ENCODE data around the gene KRT6B. TPM values are rescaled to one million over a fixed set of nuclear protein-coding genes. Genes with fewer than 3 reads are reported as not detected.
"Not testable (repeated sequence)": the region's sequence is repeated elsewhere in the genome, so short reads cannot be mapped to it uniquely, and the experiment has no call there.

KRT6B gene
- total RNA-seq, 1 experiment from 2014 or later, result not detected

GRCh38 chr12:52411815-52412214, 40.1 kb downstream of the KRT6B start:
- Histone ChIP-seq H3K79me2 (ENCODE audit: low read length) (no peaks in the 10 kb centered on the region), H3K9me2 (replicated peaks; ENCODE audit: insufficient read depth, low read length) (no peaks in the 10 kb centered on the region), H3K9ac (ENCODE audit: low read length) (no peak overlapping the region), H3K4me1 (ENCODE audit: low read length) (no peaks in the 10 kb centered on the region), H3K4me2 (ENCODE audit: low read depth, low read length, poor library complexity, severe bottlenecking) (no peak overlapping the region), H3K27me3 (ENCODE audit: low read length) (no peaks in the 10 kb centered on the region), H3K4me3 (ENCODE audit: low read length) (no peak overlapping the region), H3K36me3 (ENCODE audit: insufficient read depth, low read length) (no peaks in the 10 kb centered on the region), H4K20me1 (ENCODE audit: insufficient read depth, low read depth, low read length) (no peaks in the 10 kb centered on the region), H3K9me3 (ENCODE audit: low read length) (no peaks in the 10 kb centered on the region), H2AFZ (ENCODE audit: low read length) (no peak overlapping the region), H3K27ac (ENCODE audit: low read length) (no peak overlapping the region)
- no peak for DNase-seq

GRCh38 chr12:52410589-52411248, 41.2 kb downstream of the KRT6B start:
- H3K27me3 ChIP-seq (ENCODE audit: low read length); H3K27ac ChIP-seq (ENCODE audit: low read length); H2AFZ ChIP-seq (ENCODE audit: low read length); H4K20me1 ChIP-seq (ENCODE audit: insufficient read depth, low read depth, low read length); DNase-seq; H3K9me2 ChIP-seq (replicated peaks; ENCODE audit: insufficient read depth, low read length); H3K9me3 ChIP-seq (ENCODE audit: low read length); H3K4me2 ChIP-seq (ENCODE audit: low read depth, low read length, poor library complexity, severe bottlenecking); H3K36me3 ChIP-seq (ENCODE audit: insufficient read depth, low read length); H3K4me1 ChIP-seq (ENCODE audit: low read length); H3K4me3 ChIP-seq (ENCODE audit: low read length); H3K79me2 ChIP-seq (ENCODE audit: low read length); H3K9ac ChIP-seq (ENCODE audit: low read length): not testable (repeated sequence)

- no peak for DNase-seq
- no peak overlapping the region for H3K4me2 ChIP-seq (ENCODE audit: low read depth, low read length, poor library complexity, severe bottlenecking)
- no peak overlapping the region for H3K27ac ChIP-seq (ENCODE audit: low read length)
- no peak overlapping the region for H2AFZ ChIP-seq (ENCODE audit: low read length)
- no peak overlapping the region for H3K9ac ChIP-seq (ENCODE audit: low read length)
- no peaks in the 10 kb centered on the region for H3K9me2 ChIP-seq (replicated peaks; ENCODE audit: insufficient read depth, low read length)
- no peaks in the 10 kb centered on the region for H4K20me1 ChIP-seq (ENCODE audit: insufficient read depth, low read depth, low read length)
- H3K36me3 ChIP-seq (ENCODE audit: insufficient read depth, low read length), result no peaks in the 10 kb centered on the region
- H3K9me3 ChIP-seq (ENCODE audit: low read length), result no peaks in the 10 kb centered on the region
- H3K27me3 ChIP-seq (ENCODE audit: low read length), result no peaks in the 10 kb centered on the region
- no peaks in the 10 kb centered on the region for H3K4me1 ChIP-seq (ENCODE audit: low read length)
- H3K4me3 ChIP-seq (ENCODE audit: low read length), result no peak overlapping the region
- no peaks in the 10 kb centered on the region for H3K79me2 ChIP-seq (ENCODE audit: low read length)
These were observed 44.0 kb downstream of the KRT6B start for GRCh38 chr12:52407918-52408317.

GRCh38 chr12:52405922-52406385, 46.0 kb downstream of the KRT6B start, which contains the start of gene KRT82:
Gene KRT82, minus strand, starts transcription at chr12:52406335. Its CDS starts 58 bp downstream, at chr12:52406277.
- Histone ChIP-seq H3K27me3 (ENCODE audit: low read length) (no peaks in the 10 kb centered on the region), H3K9me2 (replicated peaks; ENCODE audit: insufficient read depth, low read length) (no peaks in the 10 kb centered on the region), H3K4me2 (ENCODE audit: low read depth, low read length, poor library complexity, severe bottlenecking) (no peak within 1 kb of the TSS), H3K79me2 (ENCODE audit: low read length) (no peaks in the 10 kb centered on the region), H4K20me1 (ENCODE audit: insufficient read depth, low read depth, low read length) (no peaks in the 10 kb centered on the region), H3K27ac (ENCODE audit: low read length) (no peak within 1 kb of the TSS), H3K4me1 (ENCODE audit: low read length) (no peaks in the 10 kb centered on the region), H2AFZ (ENCODE audit: low read length) (no peak within 1 kb of the TSS), H3K9ac (ENCODE audit: low read length) (no peak within 1 kb of the TSS), H3K36me3 (ENCODE audit: insufficient read depth, low read length) (no peaks in the 10 kb centered on the region), H3K9me3 (ENCODE audit: low read length) (no peaks in the 10 kb centered on the region), H3K4me3 (ENCODE audit: low read length) (no peak within 1 kb of the TSS)
- no peak for DNase-seq

GRCh38 chr12:52404951-52405350, 47.0 kb downstream of the KRT6B start:
- no peak overlapping the region for H3K9ac ChIP-seq (ENCODE audit: low read length)
- no peaks in the 10 kb centered on the region for H3K9me2 ChIP-seq (replicated peaks; ENCODE audit: insufficient read depth, low read length)
- H4K20me1 ChIP-seq (ENCODE audit: insufficient read depth, low read depth, low read length), result no peaks in the 10 kb centered on the region
- H3K79me2 ChIP-seq (ENCODE audit: low read length), result no peaks in the 10 kb centered on the region
- no peak overlapping the region for H3K27ac ChIP-seq (ENCODE audit: low read length)
- H3K4me3 ChIP-seq (ENCODE audit: low read length), result no peak overlapping the region
- no peak overlapping the region for H3K4me2 ChIP-seq (ENCODE audit: low read depth, low read length, poor library complexity, severe bottlenecking)
- no peaks in the 10 kb centered on the region for H3K4me1 ChIP-seq (ENCODE audit: low read length)
- H3K36me3 ChIP-seq (ENCODE audit: insufficient read depth, low read length), result no peaks in the 10 kb centered on the region
- no peaks in the 10 kb centered on the region for H3K27me3 ChIP-seq (ENCODE audit: low read length)
- no peak for DNase-seq
- H2AFZ ChIP-seq (ENCODE audit: low read length), result no peak overlapping the region
- H3K9me3 ChIP-seq (ENCODE audit: low read length), result no peaks in the 10 kb centered on the region

- no peak for DNase-seq
- no peaks in the 10 kb centered on the region for H3K4me1 ChIP-seq (ENCODE audit: low read length)
- H4K20me1 ChIP-seq (ENCODE audit: insufficient read depth, low read depth, low read length), result no peaks in the 10 kb centered on the region
- no peaks in the 10 kb centered on the region for H3K36me3 ChIP-seq (ENCODE audit: insufficient read depth, low read length)
- no peak overlapping the region for H3K27ac ChIP-seq (ENCODE audit: low read length)
- no peaks in the 10 kb centered on the region for H3K79me2 ChIP-seq (ENCODE audit: low read length)
- H3K9ac ChIP-seq (ENCODE audit: low read length), result no peak overlapping the region
- no peak overlapping the region for H2AFZ ChIP-seq (ENCODE audit: low read length)
- no peak overlapping the region for H3K4me3 ChIP-seq (ENCODE audit: low read length)
- no peaks in the 10 kb centered on the region for H3K9me3 ChIP-seq (ENCODE audit: low read length)
- H3K9me2 ChIP-seq (replicated peaks; ENCODE audit: insufficient read depth, low read length), result no peaks in the 10 kb centered on the region
- no peak overlapping the region for H3K4me2 ChIP-seq (ENCODE audit: low read depth, low read length, poor library complexity, severe bottlenecking)
- H3K27me3 ChIP-seq (ENCODE audit: low read length), result no peaks in the 10 kb centered on the region
These were observed 48.4 kb downstream of the KRT6B start for GRCh38 chr12:52403561-52403960.

- H3K9me3 ChIP-seq (ENCODE audit: low read length), result no peaks in the 10 kb centered on the region
- H3K27me3 ChIP-seq (ENCODE audit: low read length), result no peaks in the 10 kb centered on the region
- no peak overlapping the region for H2AFZ ChIP-seq (ENCODE audit: low read length)
- no peak for DNase-seq
- no peaks in the 10 kb centered on the region for H3K4me1 ChIP-seq (ENCODE audit: low read length)
- no peaks in the 10 kb centered on the region for H3K36me3 ChIP-seq (ENCODE audit: insufficient read depth, low read length)
- H3K9ac ChIP-seq (ENCODE audit: low read length), result no peak overlapping the region
- no peaks in the 10 kb centered on the region for H3K9me2 ChIP-seq (replicated peaks; ENCODE audit: insufficient read depth, low read length)
- H3K79me2 ChIP-seq (ENCODE audit: low read length), result no peaks in the 10 kb centered on the region
- no peaks in the 10 kb centered on the region for H4K20me1 ChIP-seq (ENCODE audit: insufficient read depth, low read depth, low read length)
- no peak overlapping the region for H3K27ac ChIP-seq (ENCODE audit: low read length)
- no peak overlapping the region for H3K4me2 ChIP-seq (ENCODE audit: low read depth, low read length, poor library complexity, severe bottlenecking)
- H3K4me3 ChIP-seq (ENCODE audit: low read length), result no peak overlapping the region
These were observed 48.9 kb downstream of the KRT6B start for GRCh38 chr12:52402873-52403540.

- Histone ChIP-seq H3K4me1 (ENCODE audit: low read length) (no peaks in the 10 kb centered on the region), H4K20me1 (ENCODE audit: insufficient read depth, low read depth, low read length) (no peaks in the 10 kb centered on the region), H3K79me2 (ENCODE audit: low read length) (no peaks in the 10 kb centered on the region), H3K4me2 (ENCODE audit: low read depth, low read length, poor library complexity, severe bottlenecking) (no peak overlapping the region), H3K27me3 (ENCODE audit: low read length) (no peaks in the 10 kb centered on the region), H3K9me3 (ENCODE audit: low read length) (no peaks in the 10 kb centered on the region), H3K9ac (ENCODE audit: low read length) (no peak overlapping the region), H3K9me2 (replicated peaks; ENCODE audit: insufficient read depth, low read length) (no peaks in the 10 kb centered on the region), H3K36me3 (ENCODE audit: insufficient read depth, low read length) (no peaks in the 10 kb centered on the region), H2AFZ (ENCODE audit: low read length) (no peak overlapping the region), H3K4me3 (ENCODE audit: low read length) (no peak overlapping the region), H3K27ac (ENCODE audit: low read length) (no peak overlapping the region)
- DNase-seq, result no peak
These were observed 49.6 kb downstream of the KRT6B start for GRCh38 chr12:52402377-52402776.

All from Karpas-422 (cell line).